Mesothelial cell of epicardium (in vitro differentiated cells): Measurements from ENCODE around the gene CCDC3. TPM values are rescaled to one million over a fixed set of nuclear protein-coding genes. Genes with fewer than 3 reads are reported as not detected.

Experiments used
- DNase-seq, 2 experiments: peaks; one replicate each; pipeline ENCODE4 v3.0.0; 2021; ENCODE audit warnings: low spot score in 2 of 2; ENCODE audit not compliant: unreplicated experiment in 2 of 2
- H3K27ac Mint-ChIP-seq: 2 replicates; pipeline ENCODE4 v1.8.0; 2021; ENCODE audit warnings: mixed read lengths
- H3K27me3 Mint-ChIP-seq: 2 replicates; pipeline ENCODE4 v1.8.0; 2021; ENCODE audit warnings: low read depth, mixed read lengths
- H3K36me3 Mint-ChIP-seq: 2 replicates; pipeline ENCODE4 v1.8.0; 2021; ENCODE audit warnings: mixed read lengths
- H3K4me1 Mint-ChIP-seq: 2 replicates; pipeline ENCODE4 v1.8.0; 2021; ENCODE audit warnings: mixed read lengths
- H3K4me3 Mint-ChIP-seq: 2 replicates; pipeline ENCODE4 v1.8.0; 2021; ENCODE audit warnings: mild to moderate bottlenecking, moderate library complexity, mixed read lengths
- H3K9me3 Mint-ChIP-seq: 2 replicates; pipeline ENCODE4 v1.8.0; 2021; ENCODE audit warnings: mixed read lengths
- CTCF ChIP-seq: fragments of 200-600 bp; sonication (generic); IDR thresholded peaks from one replicate; pipeline ENCODE4 v1.5.0; 2021; ENCODE audit warnings: antibody characterized with exemption; ENCODE audit not compliant: unreplicated experiment
- total RNA-seq: library from RNA; stranded (reverse); gene quantifications from 3 replicates; pipeline ENCODE4 v1.2.1, GENCODE V29; 2021

Gene CCDC3
- total RNA-seq, 1 donor from 2014 or later = 5.7 TPM

GRCh38 chr10:12975266-12975665 is 26.2 kb downstream of the CCDC3 start:
- H3K27ac Mint-ChIP-seq = no peak overlapping the region
- no peaks in the 10 kb centered on the region for H3K36me3 Mint-ChIP-seq
- H3K27me3 Mint-ChIP-seq = peaks cover 3% of the 10 kb centered on the region
- no peaks in the 10 kb centered on the region for H3K9me3 Mint-ChIP-seq
- no peak for TF ChIP-seq CTCF
- H3K4me1 Mint-ChIP-seq = peaks cover 29% of the 10 kb centered on the region
- H3K4me3 Mint-ChIP-seq = no peak overlapping the region
- no peak for DNase-seq

- Mint-ChIP-seq H3K27ac (no peak overlapping the region), H3K9me3 (no peaks in the 10 kb centered on the region), H3K4me3 (no peak overlapping the region), H3K36me3 (no peaks in the 10 kb centered on the region), H3K27me3 (peaks cover 3% of the 10 kb centered on the region), H3K4me1 (peaks cover 24% of the 10 kb centered on the region)
- DNase-seq = no peak
- TF ChIP-seq CTCF = no peak
Measured at GRCh38 chr10:12974491-12975199, 26.9 kb downstream of the CCDC3 start.

- TF ChIP-seq CTCF = no peak
- Mint-ChIP-seq H3K27me3 (peaks cover 3% of the 10 kb centered on the region), H3K36me3 (no peaks in the 10 kb centered on the region), H3K9me3 (peaks cover 1% of the 10 kb centered on the region), H3K27ac (no peak overlapping the region), H3K4me3 (no peak overlapping the region), H3K4me1 (peaks cover 19% of the 10 kb centered on the region)
- DNase-seq = no peak
Measured at GRCh38 chr10:12974078-12974477, 27.4 kb downstream of the CCDC3 start.

- no peak for DNase-seq
- Mint-ChIP-seq H3K9me3 (peaks cover 8% of the 10 kb centered on the region), H3K27ac (no peak overlapping the region), H3K36me3 (peaks cover 2% of the 10 kb centered on the region), H3K4me1 (peaks cover 10% of the 10 kb centered on the region), H3K4me3 (no peak overlapping the region), H3K27me3 (peaks cover 3% of the 10 kb centered on the region)
- TF ChIP-seq CTCF = no peak
Measured at GRCh38 chr10:12973149-12973718, 28.3 kb downstream of the CCDC3 start.

GRCh38 chr10:12972146-12972545 is 29.4 kb downstream of the CCDC3 start:
- Mint-ChIP-seq H3K27me3 (peaks cover 3% of the 10 kb centered on the region), H3K27ac (no peak overlapping the region), H3K4me3 (no peak overlapping the region), H3K4me1 (peaks cover 2% of the 10 kb centered on the region), H3K9me3 (peaks cover 16% of the 10 kb centered on the region), H3K36me3 (peaks cover 6% of the 10 kb centered on the region)
- no peak for DNase-seq
- no peak for TF ChIP-seq CTCF
